Measurements from ENCODE around the gene OAS1. TPM values are rescaled to one million over a fixed set of nuclear protein-coding genes. Genes with fewer than 3 reads are reported as not detected.

Gene OAS1
- total RNA-seq, 2 donors from 2014 or later: 17.8 to 85.9 TPM

DNA sequence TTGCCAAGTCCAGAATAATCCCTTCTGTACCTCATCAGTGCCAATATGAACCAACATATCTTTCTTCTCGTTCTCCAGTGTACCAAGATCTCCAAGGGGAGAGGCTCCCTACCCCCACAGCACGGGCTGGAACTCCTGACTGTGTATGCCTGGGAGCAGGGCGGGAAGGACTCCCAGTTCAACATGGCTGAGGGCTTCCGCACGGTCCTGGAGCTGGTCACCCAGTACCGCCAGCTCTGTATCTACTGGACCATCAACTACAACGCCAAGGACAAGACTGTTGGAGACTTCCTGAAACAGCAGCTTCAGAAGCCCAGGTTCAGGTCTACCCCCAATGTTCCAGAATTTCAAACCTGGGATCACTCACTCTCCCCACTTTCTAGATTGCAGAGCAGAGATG lies 61.1 kb downstream of the OAS1 start:
- DNase-seq (ENCODE audit: low spot score in 2 of 2): no peak
- no peaks in the 10 kb centered on the region for H3K9me3 Mint-ChIP-seq
- no peak overlapping the region for H3K27ac Mint-ChIP-seq
- H3K36me3 Mint-ChIP-seq: peaks cover 9 to 53% of the 10 kb centered on the region in 2 donors
- no peak for ATAC-seq

Other genes with a start within 250 kb of the OAS1 start
- gene RPH3A, start 115.2 kb upstream of the OAS1 start, total RNA-seq: not detected
- 10 to 100 TPM; 21.8 to 76.6 TPM for gene OAS3, start 31.5 kb downstream of the OAS1 start, total RNA-seq
- 100 to 1,000 TPM in 1 of 2 donors, 10 to 100 TPM in 1; 56.6 to 199 TPM for gene OAS2, start 71.6 kb downstream of the OAS1 start, total RNA-seq
- gene DTX1, start 149.8 kb downstream of the OAS1 start, total RNA-seq: 10 to 100 TPM in 1 of 2 donors, 1 to 10 TPM in 1; 9.8 to 17.3 TPM
- gene RASAL1, start 228.8 kb downstream of the OAS1 start, total RNA-seq: 10 to 100 TPM in 1 of 2 donors, 1 to 10 TPM in 1; 9.8 to 15.1 TPM
- gene CFAP73, start 242.8 kb downstream of the OAS1 start, total RNA-seq: under 1 TPM; 0.45 to 0.98 TPM

All from activated naive CD4-positive, alpha-beta T cell treated with anti-CD3 and anti-CD28 coated beads, Interleukin-2, amount 50 U/mL, for 72 hours (primary cell).